SK-N-SH treated with all-trans-retinoic acid at 6 μM for 48 hours (cell line): ENCODE results near the gene MAP2.

Experiments used
- CSRNP3 ChIP-seq: fragments of 250-450 bp; sonication (Bioruptor Pico); IDR thresholded peaks from 2 replicates; pipeline ENCODE4 v1.5.1; 2021; ENCODE audit warnings: mild to moderate bottlenecking, moderate library complexity
- PATZ1 ChIP-seq: fragments of 250-450 bp; sonication (Bioruptor Pico); IDR thresholded peaks from 2 replicates; pipeline ENCODE4 v1.8.0; 2020; ENCODE audit warnings: mild to moderate bottlenecking, moderate library complexity, borderline replicate concordance
- POU6F1 ChIP-seq: fragments of 250-450 bp; sonication (Bioruptor Pico); IDR thresholded peaks from 2 replicates; pipeline ENCODE4 v1.8.0; 2021; ENCODE audit warnings: low read depth, mild to moderate bottlenecking, moderate library complexity, borderline replicate concordance
- SNAI2 ChIP-seq: fragments of 250-450 bp; sonication (Bioruptor Pico); IDR thresholded peaks from 2 replicates; pipeline ENCODE4 v1.5.0; 2020; ENCODE audit warnings: mild to moderate bottlenecking, moderate library complexity
- TOX ChIP-seq: fragments of 250-450 bp; sonication (Bioruptor Pico); IDR thresholded peaks from 2 replicates; pipeline ENCODE4 v1.8.0; 2021; ENCODE audit warnings: mild to moderate bottlenecking, moderate library complexity, borderline replicate concordance
- TSHZ2 ChIP-seq: fragments of 250-450 bp; sonication (Bioruptor Pico); IDR thresholded peaks from 2 replicates; pipeline ENCODE4 v1.5.0; 2020; ENCODE audit warnings: mild to moderate bottlenecking, moderate library complexity
- ZC3H10 ChIP-seq: fragments of 250-450 bp; sonication (Bioruptor Pico); IDR thresholded peaks from 2 replicates; pipeline ENCODE4 v1.5.1; 2021; ENCODE audit warnings: mild to moderate bottlenecking, moderate library complexity
- ZFP3 ChIP-seq: fragments of 250-450 bp; sonication (Bioruptor Pico); IDR thresholded peaks from 2 replicates; pipeline ENCODE4 v1.5.0; 2020; ENCODE audit warnings: mild to moderate bottlenecking, moderate library complexity

GRCh38 chr2:209579230-209579749 is 155.4 kb downstream of the MAP2 start:
- TF ChIP-seq ZC3H10 (CRISPR knock-in tag) (no peak), CSRNP3 (no peak), TSHZ2 (no peak), POU6F1 (CRISPR knock-in tag) (no peak), TOX (CRISPR knock-in tag) (no peak), ZFP3 (CRISPR knock-in tag) (no peak), PATZ1 (CRISPR knock-in tag) (no peak), SNAI2 (no peak)
